Measurements from ENCODE around the gene AGXT. TPM values are rescaled to one million over a fixed set of nuclear protein-coding genes. Genes with fewer than 3 reads are reported as not detected.

The AGXT gene
- polyA plus RNA-seq, 5 donors: 0.06 to 0.54 (median 0.18) TPM

DNA sequence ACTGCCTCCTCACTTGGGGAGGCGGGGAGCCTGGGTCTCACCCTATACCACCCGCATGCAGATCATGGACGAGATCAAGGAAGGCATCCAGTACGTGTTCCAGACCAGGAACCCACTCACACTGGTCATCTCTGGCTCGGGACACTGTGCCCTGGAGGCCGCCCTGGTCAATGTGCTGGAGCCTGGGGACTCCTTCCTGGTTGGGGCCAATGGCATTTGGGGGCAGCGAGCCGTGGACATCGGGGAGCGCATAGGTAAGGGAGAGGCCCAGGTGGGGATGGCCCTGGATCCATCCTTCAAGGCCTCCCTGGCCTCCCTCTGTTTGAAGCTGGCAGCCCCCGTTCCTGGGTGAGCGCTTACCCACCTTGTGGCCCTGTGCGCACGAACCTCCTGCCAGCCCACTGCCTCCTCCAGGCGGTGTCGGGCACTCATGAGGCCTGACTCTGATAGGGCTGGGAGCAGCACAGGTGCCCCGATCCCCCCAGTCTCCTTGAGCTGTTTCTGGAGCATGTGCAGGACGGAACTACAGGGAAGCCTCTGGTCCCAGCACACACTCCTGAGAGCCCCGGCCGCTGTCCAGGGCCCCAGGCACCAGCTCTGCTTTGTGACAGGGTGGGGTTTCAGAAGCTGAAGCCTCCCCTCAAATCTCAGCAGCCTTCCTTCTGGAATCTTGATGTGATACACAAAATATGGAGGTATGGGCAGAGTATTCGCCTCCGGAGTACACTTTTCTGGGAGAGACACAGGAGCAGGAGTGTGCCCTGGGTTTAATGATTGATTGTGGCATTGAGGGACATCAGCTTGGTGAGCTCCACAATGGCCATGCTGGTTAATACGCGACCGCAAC, 708 bp downstream of the AGXT start:
- no peak for DNase-seq

DNA sequence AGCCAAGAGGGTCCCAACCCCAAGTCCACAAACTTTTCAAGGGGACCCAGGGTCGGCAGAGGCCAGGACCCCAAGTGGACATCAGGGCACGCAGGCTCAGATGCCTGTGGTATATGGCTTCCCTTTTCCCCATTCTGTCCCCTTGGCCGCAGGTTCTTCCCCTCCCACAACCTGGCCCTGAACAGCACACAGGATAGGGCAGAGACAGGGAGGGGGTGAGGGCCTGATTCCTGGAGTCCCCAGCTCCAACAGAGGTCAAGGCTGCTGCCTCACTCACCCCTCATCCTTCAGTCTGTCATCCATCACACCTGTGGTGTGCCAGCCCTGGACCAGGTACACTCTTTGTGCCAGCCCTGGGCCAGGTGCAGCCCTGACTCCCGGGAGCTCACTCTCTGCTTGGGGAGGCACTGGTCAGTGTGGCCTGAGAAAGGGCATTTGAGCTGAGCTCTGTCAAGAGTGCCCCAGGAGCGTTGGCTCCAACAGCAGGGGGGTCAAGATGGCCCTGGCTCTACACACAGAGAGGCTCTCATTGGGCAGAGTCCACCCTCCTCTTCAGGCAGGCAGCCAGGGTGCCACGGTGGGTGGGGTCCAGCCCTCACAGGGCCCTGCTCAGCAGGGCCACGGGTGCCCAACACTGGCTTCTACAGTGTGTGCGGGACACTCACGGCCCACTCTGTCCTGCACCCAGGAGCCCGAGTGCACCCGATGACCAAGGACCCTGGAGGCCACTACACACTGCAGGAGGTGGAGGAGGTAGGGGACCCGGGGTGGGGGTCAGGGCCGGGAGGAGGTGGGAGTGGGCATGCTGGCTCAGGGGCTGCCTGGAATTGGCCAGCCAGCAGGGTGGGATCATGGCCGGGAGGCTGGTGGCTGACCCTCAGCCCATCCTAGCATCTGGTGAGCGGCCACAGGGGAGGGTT, 1.6 kb downstream of the AGXT start:
- DNase-seq: no peak

DNA sequence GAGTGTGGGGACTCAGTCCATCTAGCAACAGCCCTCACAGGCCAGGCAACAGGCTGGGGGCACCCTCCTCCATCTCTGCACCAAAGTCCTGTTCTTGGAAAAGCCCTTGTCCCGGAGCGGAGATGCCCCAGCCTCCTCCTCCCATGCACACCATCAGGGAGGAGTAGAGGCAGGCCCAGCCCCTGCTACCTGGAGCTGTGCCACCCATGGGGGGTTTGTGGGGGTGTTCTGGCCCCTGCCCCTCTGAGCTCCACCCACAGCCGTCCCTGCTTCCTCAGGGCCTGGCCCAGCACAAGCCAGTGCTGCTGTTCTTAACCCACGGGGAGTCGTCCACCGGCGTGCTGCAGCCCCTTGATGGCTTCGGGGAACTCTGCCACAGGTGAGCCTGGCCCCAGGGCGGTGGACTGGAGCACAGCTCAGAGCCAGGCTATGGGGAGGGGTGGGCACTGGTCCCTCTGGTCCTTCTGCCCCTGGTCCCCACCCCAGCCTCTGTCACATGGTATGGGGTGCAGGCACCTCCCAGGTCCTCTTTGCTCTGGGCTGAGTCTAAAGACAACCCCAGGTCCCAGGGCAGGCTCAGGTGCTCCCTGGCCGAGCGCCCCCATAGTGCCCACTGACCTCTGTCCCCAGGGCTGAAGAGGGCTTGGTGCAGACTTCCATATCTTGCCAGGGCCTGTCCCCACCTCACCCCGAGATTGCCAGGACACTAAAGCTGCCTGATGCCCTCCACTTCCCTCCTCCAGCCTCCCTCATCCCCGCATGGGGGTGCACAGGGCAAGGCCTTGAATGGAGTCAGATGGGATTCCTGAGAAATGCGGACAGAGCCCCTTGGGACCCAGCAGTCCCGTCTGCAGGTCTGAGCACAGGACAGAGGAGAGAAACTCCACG, 2.7 kb downstream of the AGXT start:
- no peak for DNase-seq

DNA sequence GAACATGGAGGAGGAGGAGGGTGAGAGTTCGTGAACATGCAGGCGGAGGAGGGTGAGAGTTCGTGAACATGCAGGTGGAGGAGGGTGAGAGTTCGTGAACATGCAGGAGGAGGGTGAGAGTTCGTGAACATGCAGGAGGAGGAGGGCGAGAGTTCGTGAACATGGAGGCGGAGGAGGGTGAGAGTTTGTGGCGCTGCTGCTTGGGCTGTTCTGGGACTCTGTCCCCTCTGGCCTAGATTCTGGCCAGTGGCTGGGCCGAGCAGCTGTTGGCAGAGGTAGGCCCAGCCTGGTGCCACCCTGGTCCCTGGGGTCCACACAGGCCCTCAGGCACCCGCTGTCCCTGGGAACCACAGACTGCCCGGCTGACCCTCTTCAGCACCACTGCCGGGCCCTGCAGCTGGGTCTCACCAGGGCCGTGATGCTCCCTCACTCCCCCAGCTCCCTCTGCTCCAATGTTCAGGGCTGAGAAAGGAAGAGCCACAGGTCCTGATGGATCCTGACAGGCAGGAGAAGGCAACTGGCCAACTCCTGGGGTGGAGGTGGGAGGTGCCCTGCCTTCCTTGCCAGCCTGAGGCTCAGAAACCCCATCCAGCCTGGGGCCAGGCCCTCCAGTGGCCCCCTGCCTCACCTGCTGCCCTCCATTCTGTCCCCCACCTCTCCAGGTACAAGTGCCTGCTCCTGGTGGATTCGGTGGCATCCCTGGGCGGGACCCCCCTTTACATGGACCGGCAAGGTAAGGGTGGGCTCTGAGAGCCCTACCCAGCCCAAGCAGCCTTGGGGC, 3.9 kb downstream of the AGXT start:
- no peak for DNase-seq

DNA sequence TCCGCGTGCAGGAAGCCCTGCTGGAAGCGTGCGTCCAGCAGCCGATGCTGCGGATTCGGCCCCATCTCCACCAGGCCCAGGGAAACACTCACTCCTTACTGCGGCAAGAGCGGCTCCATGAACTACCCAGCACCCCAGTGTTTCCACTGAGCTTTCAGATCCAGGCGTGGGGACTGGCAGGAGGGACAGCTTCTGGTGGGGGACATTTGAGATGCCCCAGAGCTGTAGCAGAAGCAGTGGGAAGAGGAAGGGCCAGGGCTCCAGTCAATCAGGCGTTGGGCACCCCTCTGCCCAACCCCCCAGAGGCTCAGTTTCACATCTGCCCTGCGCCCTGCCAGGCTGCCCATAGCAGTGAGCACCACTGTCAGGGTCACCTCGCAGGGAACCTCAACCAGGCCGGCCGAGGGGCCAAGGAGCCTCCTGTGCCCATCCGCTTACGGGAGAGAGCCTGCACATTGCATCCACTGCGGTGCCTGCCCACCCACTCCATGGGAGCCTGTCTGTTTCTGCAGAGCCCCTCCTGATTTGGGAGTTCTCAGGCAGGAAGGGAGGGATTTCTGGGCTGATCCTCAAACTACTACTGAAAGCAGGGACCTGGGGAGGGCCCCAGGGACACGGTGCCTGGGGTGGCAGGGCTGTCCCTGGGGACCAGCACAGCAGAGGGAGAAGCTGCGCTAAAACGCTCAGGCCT, 4.6 kb downstream of the AGXT start:
- no peak for DNase-seq

DNA sequence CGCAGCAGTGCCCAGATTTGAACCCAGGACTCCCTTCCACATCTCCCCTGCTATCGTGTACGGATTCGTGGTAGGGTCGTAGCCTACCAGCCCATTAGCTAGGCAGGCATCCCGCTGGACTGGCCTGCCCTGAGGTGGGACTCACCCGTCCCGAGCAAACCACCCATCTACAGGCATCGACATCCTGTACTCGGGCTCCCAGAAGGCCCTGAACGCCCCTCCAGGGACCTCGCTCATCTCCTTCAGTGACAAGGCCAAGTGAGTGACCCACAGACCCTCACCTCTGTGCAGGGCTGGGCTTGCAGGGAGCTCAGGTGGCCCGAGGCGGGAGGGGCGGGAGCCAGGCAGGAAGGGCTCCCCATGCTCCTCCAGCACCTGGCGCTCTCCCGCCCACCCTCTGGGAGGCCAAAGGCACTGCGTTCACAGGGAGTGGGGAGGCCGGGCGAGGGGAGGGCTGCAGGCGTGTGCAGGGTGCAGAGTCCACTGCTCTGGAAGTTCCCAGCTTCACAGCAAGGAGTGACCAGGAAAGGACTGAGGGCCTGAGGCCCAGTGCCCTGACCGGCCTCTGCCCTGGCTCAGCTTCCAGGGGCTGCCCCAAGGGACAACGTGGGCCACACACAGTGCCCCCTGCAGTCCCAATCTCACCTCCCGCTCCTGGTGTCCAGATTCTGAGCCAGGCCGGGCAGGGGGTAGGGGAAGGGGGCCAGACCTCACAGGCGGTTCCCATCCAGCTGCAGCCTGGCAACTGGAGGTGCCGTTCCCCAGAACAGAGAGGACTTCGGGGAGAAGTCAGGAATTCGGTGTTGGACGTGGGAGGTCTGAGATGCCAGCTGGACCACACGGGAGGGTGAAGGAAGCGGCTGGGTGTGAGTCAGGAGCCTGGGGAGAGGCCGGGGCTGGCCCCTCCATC, 5.4 kb downstream of the AGXT start:
- no peak for DNase-seq

DNA sequence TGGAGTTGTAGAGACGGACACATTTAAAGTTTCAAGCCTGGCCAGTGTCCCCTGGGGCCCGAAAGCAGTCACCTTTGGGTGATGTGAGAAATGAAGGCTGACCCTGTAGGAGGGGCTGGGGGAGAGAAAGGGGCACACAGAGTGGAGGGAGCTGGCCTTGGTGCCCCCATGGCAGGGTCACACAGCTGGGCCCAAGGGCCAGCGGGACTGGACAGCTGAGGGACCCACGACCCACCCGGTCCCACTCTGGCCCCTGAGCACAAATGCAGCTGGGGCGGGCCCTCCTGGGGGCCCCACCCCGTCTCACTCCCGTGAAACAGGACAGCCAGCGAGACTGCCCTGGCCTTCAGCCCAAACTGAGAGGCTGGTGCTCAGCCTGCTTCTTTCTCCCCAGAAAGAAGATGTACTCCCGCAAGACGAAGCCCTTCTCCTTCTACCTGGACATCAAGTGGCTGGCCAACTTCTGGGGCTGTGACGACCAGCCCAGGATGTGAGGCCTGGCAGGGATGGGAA, 6.1 kb downstream of the AGXT start:
- DNase-seq: no peak

DNA sequence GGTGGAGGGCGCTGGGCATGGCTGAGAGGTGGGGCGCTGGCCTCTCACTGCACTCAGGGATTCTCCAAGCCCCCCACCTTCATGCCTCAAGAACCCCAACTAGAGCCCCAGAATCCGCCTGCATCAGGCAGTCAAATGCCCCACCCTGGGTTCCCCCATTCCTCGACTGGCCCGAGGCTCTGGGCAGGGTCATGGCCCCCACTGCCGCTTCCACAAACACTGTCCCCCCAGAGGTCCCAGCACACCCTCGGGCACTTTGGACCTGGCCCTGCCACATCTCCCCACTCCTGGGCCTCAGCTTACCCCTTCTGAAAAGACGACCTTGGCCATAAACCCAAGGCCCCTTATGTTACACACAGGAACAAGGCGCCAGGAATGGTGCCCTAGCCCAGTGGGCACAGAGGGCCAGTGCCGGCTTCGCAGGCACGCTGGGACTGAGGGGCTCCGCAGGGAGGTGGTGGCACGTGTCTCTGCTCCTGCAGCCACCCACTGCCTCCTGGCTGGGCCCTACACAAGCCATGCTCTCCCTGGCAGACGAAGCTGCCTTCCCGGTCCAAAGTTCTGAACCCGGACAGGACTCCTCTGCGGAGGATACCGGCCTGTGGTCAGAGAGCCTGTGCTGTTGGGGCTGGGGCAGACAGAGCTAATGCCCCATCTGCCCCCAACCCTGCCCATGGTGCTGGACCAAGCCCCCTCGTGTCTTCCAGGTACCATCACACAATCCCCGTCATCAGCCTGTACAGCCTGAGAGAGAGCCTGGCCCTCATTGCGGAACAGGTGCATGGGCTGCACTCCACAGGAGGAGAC, 6.8 kb downstream of the AGXT start:
- no peak for DNase-seq

DNA sequence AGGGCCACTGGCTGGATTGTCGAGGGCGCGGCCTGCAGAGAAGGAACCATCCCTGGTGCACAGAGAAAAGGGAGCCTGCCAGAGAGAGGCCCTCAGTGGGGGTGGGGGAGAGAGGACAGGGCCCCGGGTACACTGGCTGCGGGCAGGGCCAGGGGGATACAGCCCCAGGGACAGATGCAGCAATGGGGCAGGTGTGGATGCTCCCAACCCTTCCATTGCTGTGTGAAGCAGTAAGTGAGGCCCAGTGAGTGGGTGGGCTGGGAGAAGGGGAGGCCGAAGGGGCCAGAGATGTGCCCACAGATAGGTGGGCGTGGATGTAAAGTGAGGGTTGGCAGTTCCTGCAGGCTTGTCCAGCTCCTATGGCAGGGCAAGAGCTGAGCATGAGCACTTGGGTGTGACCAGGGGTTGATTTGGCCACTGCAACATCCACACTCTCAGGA, 7.4 kb downstream of the AGXT start:
- no peak for DNase-seq

DNA sequence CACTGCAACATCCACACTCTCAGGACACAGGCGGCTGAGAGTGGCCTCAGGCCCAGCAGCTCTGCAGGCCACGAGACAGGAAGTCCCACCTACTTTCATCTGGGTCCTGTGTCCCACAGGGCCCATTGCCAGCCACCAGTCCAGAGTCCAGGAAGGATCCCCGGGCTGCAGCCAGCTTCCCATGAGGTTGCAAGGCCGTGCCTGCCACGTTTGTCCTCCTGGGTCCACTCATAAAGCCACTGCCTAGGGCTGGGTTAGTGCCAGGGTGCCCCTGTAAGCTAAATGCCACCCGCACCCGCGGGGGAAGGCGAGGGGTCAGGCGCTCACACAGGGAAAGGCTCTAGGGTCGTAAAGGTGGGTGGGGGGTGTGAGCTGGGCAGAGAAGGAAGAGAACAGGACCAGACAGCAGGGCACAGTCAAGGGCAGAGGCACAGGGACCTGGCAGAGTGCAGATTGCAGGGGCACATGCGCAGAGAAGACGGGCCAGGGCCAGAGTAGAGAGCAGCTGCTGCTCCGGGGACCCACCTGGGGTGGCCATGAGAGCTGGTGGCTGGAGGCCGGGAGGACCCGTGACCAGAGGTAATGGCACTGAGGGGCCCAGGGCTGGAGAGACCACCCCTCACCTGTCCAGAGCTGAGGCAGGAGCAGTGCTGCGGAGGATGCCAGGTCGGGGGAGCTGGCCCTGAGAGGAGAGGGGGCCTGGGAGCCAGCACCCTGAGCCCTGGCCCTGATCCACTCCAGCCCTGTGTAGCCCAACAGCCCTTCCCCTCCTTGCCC, 8.0 kb downstream of the AGXT start:
- DNase-seq: no peak

DNA sequence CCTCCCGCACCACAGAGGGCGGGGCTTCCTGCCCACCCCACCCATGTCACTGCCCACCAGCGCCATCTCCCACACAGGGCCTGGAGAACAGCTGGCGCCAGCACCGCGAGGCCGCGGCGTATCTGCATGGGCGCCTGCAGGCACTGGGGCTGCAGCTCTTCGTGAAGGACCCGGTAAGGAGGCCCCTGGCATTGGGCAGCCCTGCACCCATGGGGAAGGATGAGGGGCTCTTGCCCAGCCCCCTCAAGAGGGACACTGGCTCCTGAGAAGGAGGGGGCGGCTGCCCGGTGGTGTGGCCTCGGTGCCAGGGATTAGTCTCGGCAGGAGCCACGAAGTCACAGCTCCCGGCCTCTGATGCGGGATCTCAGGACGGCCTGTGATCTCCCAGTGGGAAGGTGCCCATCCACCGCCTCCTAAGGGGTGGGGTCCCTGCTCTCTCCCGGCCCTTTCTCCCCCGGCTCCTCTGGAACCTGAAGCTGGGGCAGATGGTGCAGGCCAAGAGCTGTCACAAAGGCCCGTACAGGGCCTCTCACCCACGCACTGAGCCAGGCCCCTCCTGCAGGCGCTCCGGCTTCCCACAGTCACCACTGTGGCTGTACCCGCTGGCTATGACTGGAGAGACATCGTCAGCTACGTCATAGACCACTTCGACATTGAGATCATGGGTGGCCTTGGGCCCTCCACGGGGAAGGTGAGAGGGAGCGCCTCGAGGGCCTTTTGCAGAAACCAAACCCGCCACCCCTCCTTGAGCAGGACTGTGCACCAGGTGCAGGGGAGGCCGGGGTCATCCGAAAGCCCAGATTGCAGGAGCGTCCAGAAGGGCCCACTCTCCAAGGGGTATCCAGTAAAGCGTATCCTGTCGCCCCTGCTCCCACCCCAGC, 9.1 kb downstream of the AGXT start:
- DNase-seq: no peak

DNA sequence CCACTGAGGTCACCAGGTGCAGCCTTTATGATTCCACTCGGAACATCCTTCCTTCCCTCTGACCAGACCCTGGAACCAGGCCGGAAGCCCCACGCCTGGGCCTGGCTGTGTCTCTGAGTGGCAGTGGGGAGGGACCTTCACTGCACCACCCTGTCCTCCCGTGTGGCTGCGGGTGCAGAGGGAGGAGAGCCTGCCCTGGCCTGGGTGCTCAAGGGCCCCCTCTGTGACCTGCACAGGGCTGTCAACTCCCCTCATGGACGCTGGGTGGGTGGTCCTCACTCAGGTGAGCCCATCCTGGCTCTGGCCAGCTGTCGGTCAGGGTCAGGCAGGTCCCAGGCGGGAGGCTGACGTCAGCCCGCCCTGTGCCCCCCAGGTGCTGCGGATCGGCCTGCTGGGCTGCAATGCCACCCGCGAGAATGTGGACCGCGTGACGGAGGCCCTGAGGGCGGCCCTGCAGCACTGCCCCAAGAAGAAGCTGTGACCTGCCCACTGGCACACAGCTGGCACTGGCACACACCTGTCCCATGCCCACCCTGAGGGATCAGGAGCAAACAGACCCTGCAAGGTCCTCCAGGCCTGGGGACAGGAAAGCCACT, 9.8 kb downstream of the AGXT start:
- DNase-seq: no peak

DNA sequence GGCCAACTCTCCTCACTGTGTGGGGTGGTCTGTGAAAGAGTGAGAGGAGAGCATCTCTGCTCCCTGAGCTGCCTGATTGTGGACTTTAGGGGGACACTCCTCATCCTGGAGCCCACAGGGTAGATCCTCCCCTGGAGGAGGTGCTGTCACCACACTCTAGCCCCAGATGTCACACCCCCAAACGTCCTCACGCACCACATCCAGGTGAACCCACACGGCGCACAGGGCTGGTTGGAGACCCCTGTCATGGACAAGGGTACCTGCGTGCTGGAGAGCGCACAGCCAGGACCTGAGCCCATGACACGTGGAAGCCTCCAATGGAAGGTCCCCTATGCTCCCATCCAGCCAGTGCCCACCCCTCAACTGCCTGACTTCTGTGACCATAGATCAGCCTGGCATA, 10.5 kb downstream of the AGXT start:
- DNase-seq: no peak

DNA sequence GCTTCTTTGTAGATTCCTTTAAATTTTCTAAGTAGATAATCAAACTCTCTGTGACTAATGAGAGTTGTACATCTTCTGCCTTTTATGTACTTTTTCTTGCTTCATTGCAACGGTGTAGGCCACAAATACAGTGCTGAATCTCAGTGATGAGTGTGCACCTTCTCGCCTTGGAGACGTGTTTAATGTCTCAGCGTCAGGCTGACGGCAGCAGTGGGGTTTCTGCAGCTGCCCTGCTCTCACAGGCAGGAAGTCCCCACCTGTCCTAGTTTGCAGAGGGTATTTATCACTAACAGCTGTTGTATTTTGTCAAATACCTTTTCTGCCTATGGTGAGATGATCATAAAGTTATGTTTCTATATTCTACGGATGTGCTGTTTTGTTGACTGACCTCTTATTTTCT, 13.3 kb downstream of the AGXT start:
- no peak for DNase-seq

DNA sequence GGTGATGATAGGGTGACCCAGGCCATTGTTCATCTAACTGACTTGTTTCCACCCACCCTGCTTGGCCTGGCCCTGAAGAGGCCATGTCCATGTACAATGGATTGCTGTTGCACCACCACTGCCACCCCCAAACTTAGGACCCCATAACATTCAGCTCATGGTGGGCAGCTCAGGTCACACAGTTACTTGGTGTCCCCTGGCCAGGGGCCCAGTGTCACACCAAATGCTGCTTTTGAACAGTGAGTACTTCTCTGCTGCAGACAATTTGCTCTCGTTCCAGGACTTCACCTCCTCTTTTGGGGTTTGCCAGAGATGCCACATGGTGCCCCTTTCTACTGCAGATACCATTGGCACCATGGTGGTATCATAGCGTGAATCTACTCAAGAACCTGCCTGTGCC, 15.6 kb downstream of the AGXT start:
- no peak for DNase-seq

DNA sequence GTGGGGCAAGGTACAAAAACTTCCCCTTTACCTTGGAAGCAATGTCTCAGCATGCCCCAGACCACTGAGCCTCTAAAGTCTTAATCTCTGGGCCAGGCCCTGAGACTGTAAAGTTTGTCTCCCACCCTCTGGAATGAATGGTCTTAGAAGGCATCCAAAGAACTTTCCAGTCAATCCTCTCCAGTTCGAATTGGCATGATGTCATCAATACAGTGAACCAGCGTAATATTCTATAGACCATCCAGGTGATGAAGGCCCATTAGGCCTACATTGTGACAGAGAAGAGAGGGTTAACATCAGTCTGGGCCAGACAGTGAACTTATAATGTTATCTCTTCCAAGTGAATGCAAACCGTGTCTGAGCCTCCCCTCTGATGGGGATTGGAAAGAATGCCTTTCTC, 16.1 kb downstream of the AGXT start:
- no peak for DNase-seq
